H1 (cell line): ENCODE measurements around the gene NUDC. TPM values are rescaled to one million over a fixed set of nuclear protein-coding genes. Genes with fewer than 3 reads are reported as not detected.

Experiments used
- CTCF ChIA-PET: fragments of 300-600 bp; sonication (Branson Sonifier 250); formaldehyde crosslinking; loops from one replicate; lab custom pipeline; 2021; ENCODE audit not compliant: partially characterized antibody; lab: Charles Lee
- POLR2A ChIA-PET: fragments of 300-600 bp; sonication (Branson Sonifier 250); formaldehyde crosslinking; loops from one replicate; lab custom pipeline; 2021; ENCODE audit warnings: inconsistent platforms; ENCODE audit not compliant: partially characterized antibody; lab: Charles Lee
- DNase-seq, 2 experiments: peaks; one replicate each; pipeline versions ENCODE4 v3.0.0 to v3.0.0-alpha.2; 2010 to 2022; ENCODE audit warnings: low spot score in 2 of 2, low read depth in 1 of 2, mixed read lengths in 1 of 2
- FAIRE-seq: peaks from 2 replicates; lab custom pipeline; 2011; peaks lifted over from hg19 to GRCh38; lab: Jason Lieb, UNC
- H2AFZ ChIP-seq: 2 replicates; pipeline ENCODE4 v1.8.1; 2012; ENCODE audit warnings: low read length, inconsistent platforms
- H2AK5ac ChIP-seq: 2 replicates; pipeline ENCODE4 v1.6.1; 2013; ENCODE audit warnings: low read depth, low read length
- H2BK120ac ChIP-seq: replicated peaks from 2 replicates; pipeline ENCODE3; 2013; ENCODE audit warnings: low read depth, low read length, inconsistent platforms
- H2BK12ac ChIP-seq: 2 replicates; pipeline ENCODE4 v1.6.1; 2013; ENCODE audit warnings: low read depth, low read length
- H2BK15ac ChIP-seq: 2 replicates; pipeline ENCODE4 v1.6.1; 2013; ENCODE audit warnings: low read length
- H2BK20ac ChIP-seq: 2 replicates; pipeline ENCODE4 v1.6.1; 2013; ENCODE audit warnings: low read length
- H2BK5ac ChIP-seq: 2 replicates; pipeline ENCODE4 v1.6.1; 2013; ENCODE audit warnings: low read depth, low read length
- H3K14ac ChIP-seq: 2 replicates; pipeline ENCODE4 v1.6.1; 2013; ENCODE audit warnings: inconsistent platforms; ENCODE audit not compliant: insufficient read length
- H3K18ac ChIP-seq: 2 replicates; pipeline ENCODE4 v1.6.1; 2013; ENCODE audit warnings: low read length; ENCODE audit errors: extremely low read depth
- H3K23ac ChIP-seq: 2 replicates; pipeline ENCODE4 v1.6.1; 2013; ENCODE audit warnings: inconsistent platforms; ENCODE audit not compliant: insufficient read length
- H3K23me2 ChIP-seq: 2 replicates; pipeline ENCODE4 v1.6.1; 2013; ENCODE audit warnings: low read depth, low read length
- H3K27ac ChIP-seq: 2 replicates; pipeline ENCODE4 v1.6.1; 2011; ENCODE audit warnings: low read depth, low read length, inconsistent platforms
- H3K27me3 ChIP-seq, 4 experiments: replicated peaks in 1 of 4; 1 replicate in 1 of 4; 2 replicates in 3 of 4; pipeline versions ENCODE4 v1.6.1 to v1.8.1; 2011 to 2013; ENCODE audit warnings: low read length in 3 of 4, mild to moderate bottlenecking in 3 of 4, inconsistent platforms in 2 of 4, mixed read lengths in 2 of 4, moderate library complexity in 1 of 4; ENCODE audit not compliant: control insufficient read depth in 3 of 4, insufficient read depth in 3 of 4; ENCODE audit errors: extremely low read depth in 1 of 4
- H3K36me3 ChIP-seq, 4 experiments: 2 replicates each; pipeline versions ENCODE4 v1.6.1 to v1.8.1; 2011 to 2013; ENCODE audit warnings: mild to moderate bottlenecking in 4 of 4, low read length in 3 of 4, moderate library complexity in 2 of 4, control low read depth in 1 of 4, inconsistent platforms in 1 of 4; ENCODE audit not compliant: insufficient read depth in 4 of 4, control insufficient read depth in 2 of 4
- H3K4ac ChIP-seq: replicated peaks from 2 replicates; pipeline ENCODE3; 2013; ENCODE audit warnings: low read length, low read depth, mixed read lengths, inconsistent platforms; ENCODE audit not compliant: insufficient read length
- H3K4me1 ChIP-seq, 4 experiments: replicated peaks in 1 of 4; 1 replicate in 1 of 4; 2 replicates in 3 of 4; pipeline versions ENCODE4 v1.6.1 to v1.8.1; 2011 to 2013; ENCODE audit warnings: low read length in 3 of 4, inconsistent platforms in 2 of 4, mixed read lengths in 1 of 4; ENCODE audit not compliant: insufficient read depth in 4 of 4, control insufficient read depth in 3 of 4
- H3K4me2 ChIP-seq, 2 experiments: 2 replicates each; pipeline versions ENCODE4 v1.6.1 to v1.8.1; 2011 to 2013; ENCODE audit warnings: low read depth in 2 of 2, low read length in 2 of 2, control low read depth in 1 of 2, inconsistent platforms in 1 of 2, mild to moderate bottlenecking in 1 of 2; ENCODE audit not compliant: insufficient read depth in 1 of 2
- H3K4me3 ChIP-seq, 4 experiments: fragments of 200-600, 300-600 bp in 1 of 4; sonication (generic), shearing (Covaris generic), sonication (Bioruptor Twin) in 1 of 4; 2 replicates each; pipeline versions ENCODE4 v1.5.1 to v1.8.1; 2011 to 2016; ENCODE audit warnings: low read length in 4 of 4, low read depth in 3 of 4, control low read depth in 2 of 4, inconsistent platforms in 2 of 4, mild to moderate bottlenecking in 2 of 4, mixed read lengths in 1 of 4, moderate library complexity in 1 of 4; ENCODE audit not compliant: insufficient read depth in 2 of 4; ENCODE audit errors: extremely low read depth in 1 of 4
- H3K56ac ChIP-seq: replicated peaks from 2 replicates; pipeline ENCODE3; 2013; ENCODE audit warnings: low read depth, mild to moderate bottlenecking, mixed read lengths, low read length, inconsistent platforms; ENCODE audit not compliant: insufficient read length
- H3K79me1 ChIP-seq: 2 replicates; pipeline ENCODE4 v1.6.1; 2013; ENCODE audit warnings: low read depth, low read length, control low read depth
- H3K79me2 ChIP-seq, 2 experiments: 2 replicates each; pipeline versions ENCODE4 v1.6.1 to v1.8.1; 2012 to 2013; ENCODE audit warnings: low read length in 2 of 2, mild to moderate bottlenecking in 2 of 2, inconsistent platforms in 1 of 2; ENCODE audit not compliant: insufficient read depth in 2 of 2, control insufficient read depth in 1 of 2
- H3K9ac ChIP-seq, 4 experiments: replicated peaks in 1 of 4; 1 replicate in 1 of 4; 2 replicates in 3 of 4; pipeline versions ENCODE4 v1.6.1 to v1.8.1; 2011 to 2013; ENCODE audit warnings: low read depth in 3 of 4, low read length in 3 of 4, control low read depth in 2 of 4, mild to moderate bottlenecking in 2 of 4, moderate library complexity in 2 of 4, inconsistent platforms in 1 of 4; ENCODE audit errors: extremely low read depth in 1 of 4
- H3K9me3 ChIP-seq, 2 experiments: 2 replicates each; pipeline versions ENCODE4 v1.6.1 to v1.8.1; 2012 to 2013; ENCODE audit warnings: mild to moderate bottlenecking in 2 of 2, moderate library complexity in 2 of 2, control low read depth in 1 of 2, inconsistent platforms in 1 of 2, low read depth in 1 of 2, low read length in 1 of 2, mixed read lengths in 1 of 2; ENCODE audit not compliant: insufficient read depth in 2 of 2
- H4K20me1 ChIP-seq, 2 experiments: replicated peaks in 1 of 2; 2 replicates each; pipeline versions ENCODE3 to v1.8.1; 2011 to 2013; ENCODE audit warnings: inconsistent platforms in 2 of 2, low read length in 2 of 2, mild to moderate bottlenecking in 1 of 2; ENCODE audit not compliant: insufficient read depth in 2 of 2, control insufficient read depth in 1 of 2
- H4K5ac ChIP-seq: 2 replicates; pipeline ENCODE4 v1.6.1; 2013; ENCODE audit warnings: low read length, low read depth, mixed read lengths, inconsistent platforms; ENCODE audit not compliant: insufficient read length
- H4K8ac ChIP-seq: 2 replicates; pipeline ENCODE4 v1.8.0; 2013; ENCODE audit warnings: mild to moderate bottlenecking, moderate library complexity, low read length, inconsistent platforms; ENCODE audit not compliant: insufficient read depth; ENCODE audit errors: extremely low read depth
- H4K91ac ChIP-seq: replicated peaks from 2 replicates; pipeline ENCODE3; 2013; ENCODE audit warnings: low read length, mixed read lengths, inconsistent platforms; ENCODE audit not compliant: insufficient read length
- BCL11A ChIP-seq, 2 experiments: IDR thresholded peaks; one replicate each; pipeline ENCODE4 v1.6.1; 2011; ENCODE audit warnings: low read depth in 2 of 2, low read length in 2 of 2, mild to moderate bottlenecking in 2 of 2
- PHF8 ChIP-seq: fragments of 200-600 bp; sonication (generic); conservative IDR thresholded peaks from 2 replicates; pipeline ENCODE4 v1.7.1; 2012; ENCODE audit warnings: low read depth, mild to moderate bottlenecking, inconsistent platforms, low read length, moderate library complexity
- POLR2AphosphoS5 ChIP-seq: IDR thresholded peaks from 2 replicates; pipeline ENCODE4 v1.6.1; 2011; ENCODE audit warnings: low read depth, low read length
- RBBP5 ChIP-seq: IDR thresholded peaks from 2 replicates; pipeline ENCODE4 v1.7.1; 2012; ENCODE audit warnings: low read depth, mild to moderate bottlenecking, inconsistent platforms, low read length, moderate library complexity, borderline replicate concordance
- SIN3A ChIP-seq, 2 experiments: IDR thresholded peaks in 1 of 2; conservative IDR thresholded peaks in 1 of 2; 2 replicates each; pipeline ENCODE4 v1.6.1; 2011 to 2012; ENCODE audit warnings: low read length in 2 of 2, improper control_type of control experiment in 1 of 2, low read depth in 1 of 2, mild to moderate bottlenecking in 1 of 2
- SIX5 ChIP-seq: IDR thresholded peaks from 2 replicates; pipeline ENCODE4 v1.6.1; 2011; ENCODE audit warnings: mild to moderate bottlenecking, low read depth, low read length
- WGBS, 2 experiments: shearing (Covaris generic) in 1 of 2; methylation state at CpG; one replicate each; pipeline versions ENCODE4 v1.1.6 to v1.1.7; 2013 to 2015; ENCODE audit warnings: low lambda C conversion rate in 2 of 2, mixed read lengths in 2 of 2, inconsistent platforms in 1 of 2, low coverage in 1 of 2, missing lambda C conversion rate in 1 of 2; ENCODE audit not compliant: insufficient replicate concordance in 2 of 2, insufficient coverage in 1 of 2, insufficient read length in 1 of 2; ENCODE audit errors: extremely low coverage in 1 of 2, missing lambda C conversion rate in 1 of 2; 5-methylcytosine and 5-hydroxymethylcytosine counted together
- polyA plus RNA-seq, 7 experiments: library from polyadenylated mRNA; depleted of rRNA in 3 of 7; stranded (reverse) in 5 of 7; unstranded in 2 of 7; fragments of >200 nt in 5 of 7; fragments of 200-250 nt in 2 of 7; gene quantifications; 1 replicate in 5 of 7; 2 replicates in 1 of 7; 4 replicates in 1 of 7; pipeline versions ENCODE4 v1.2.1 to v1.2.3, GENCODE V29; 2011 to 2013; ENCODE audit warnings: missing spikeins in 2 of 7, mixed read lengths in 2 of 7
- total RNA-seq: library from RNA; stranded (reverse); fragmentation: NEBNext Ultra II Directional; extraction: Animal tissue kit (Norgen Biotek cat#: 25700); gene quantifications from 2 replicates; pipeline ENCODE4 v1.2.1, GENCODE V29; 2021
- TF ChIP-seq, protein P1 (sequence below): IDR thresholded peaks from 2 replicates; pipeline ENCODE4 v1.6.1; 2012; ENCODE audit warnings: inconsistent platforms
- TF ChIP-seq, protein P2 (sequence below): IDR thresholded peaks from 2 replicates; pipeline ENCODE4 v1.6.1; 2011; ENCODE audit warnings: low read length, improper control_type of control experiment

NUDC gene
- total and polyA plus RNA-seq, 2 of the 8 experiments (the other 6 are each of a cell fraction or from before 2014, with no cell fraction given), result 43.2 to 131 TPM

DNA sequence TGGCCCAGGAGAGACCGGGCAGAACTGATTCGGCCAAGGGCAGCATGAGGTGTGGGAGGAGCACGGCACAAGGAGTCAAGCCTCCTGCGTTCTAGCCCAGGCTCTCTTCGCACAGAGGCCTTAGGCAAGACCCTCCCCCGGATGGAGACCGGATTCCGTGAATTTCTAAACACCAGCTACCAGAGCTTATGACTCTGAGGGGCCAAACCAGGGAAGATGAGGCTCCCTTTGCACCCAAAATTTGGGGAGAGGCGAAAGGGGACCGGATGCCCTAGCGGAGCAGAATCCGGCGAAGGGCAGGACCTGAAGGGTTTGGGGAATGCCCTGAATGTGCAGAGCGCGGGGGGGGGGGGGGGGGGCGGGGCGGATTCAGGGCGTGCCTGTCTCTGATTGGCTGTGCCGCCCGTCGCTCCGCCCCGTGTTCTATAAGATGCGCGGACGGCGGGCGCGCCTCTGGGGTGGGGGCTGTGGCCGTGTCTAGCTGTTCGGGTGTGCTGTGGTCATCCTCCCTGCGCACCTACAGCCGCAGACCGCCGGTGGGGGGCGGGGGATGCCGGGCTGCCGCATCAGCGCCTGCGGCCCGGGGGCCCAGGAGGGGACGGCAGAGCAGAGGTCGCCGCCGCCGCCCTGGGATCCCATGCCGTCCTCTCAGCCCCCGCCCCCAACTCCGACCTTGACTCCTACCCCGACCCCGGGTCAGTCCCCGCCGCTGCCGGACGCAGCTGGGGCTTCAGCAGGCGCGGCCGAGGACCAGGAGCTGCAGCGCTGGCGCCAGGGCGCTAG, 71.9 kb downstream of the NUDC start, which contains the start of gene TRNP1:
Gene TRNP1, plus strand, starts transcription at position 456 of the 783 bp plus-strand sequence. Its CDS starts 95 bp downstream, at position 551.
- peak within 1 kb of the TSS; percentile 73 for H3K56ac ChIP-seq
- H3K4me1 ChIP-seq, result peaks cover 9 to 32% (median 15%) of the 10 kb centered on the region in 4 experiments
- H2BK12ac ChIP-seq, result peak within 1 kb of the TSS; percentile 63; the same call in 1 of the 2 replicates
- peaks cover 0 to 8% (median 0%) of the 10 kb centered on the region in 4 experiments; a peak in 3 of 8 replicates for H3K36me3 ChIP-seq
- peak within 1 kb of the TSS; percentile 84 for H3K18ac ChIP-seq
- H4K5ac ChIP-seq, result peak within 1 kb of the TSS; percentile 59
- ChIA-PET POLR2A (interaction anchor here (0.6 to 58.9 kb wide), 15 partner anchors 8 to 357 kb away, joined by 3 to 1829 read pairs (median 4); partner anchors contain the start of genes KDF1, TENT5B and TRNP1), CTCF (interaction anchor here (1.0 to 12.2 kb wide), 8 partner anchors 17 to 106 kb away, joined by 4 to 143 read pairs (median 68); partner anchors contain the start of genes KDF1 and TENT5B)
- peaks cover 15% of the 10 kb centered on the region for H3K23me2 ChIP-seq
- H3K79me2 ChIP-seq, result peaks cover 2 to 36% of the 10 kb centered on the region in 2 experiments; a peak in 3 of 4 replicates
- peak within 1 kb of the TSS; percentile 90 for H2BK20ac ChIP-seq
- peak within 1 kb of the TSS; percentile 97; the same call in 1 of the 2 replicates for H2BK15ac ChIP-seq
- peaks cover 12 to 18% of the 10 kb centered on the region in 2 experiments for H4K20me1 ChIP-seq
- peak within 1 kb of the TSS; percentile 27 for H3K4ac ChIP-seq
- H2AFZ ChIP-seq, result peak within 1 kb of the TSS; percentile 60
- H3K9ac ChIP-seq, result peak within 1 kb of the TSS; percentile 49 to 93 (median 67); a peak in 6 of 7 replicates
- H3K27me3 ChIP-seq, result no peaks in the 10 kb centered on the region; a peak in 2 of 7 replicates
- peak within 1 kb of the TSS; percentile 38 for H4K8ac ChIP-seq
- H2BK120ac ChIP-seq, result no peak within 1 kb of the TSS
- FAIRE-seq, result no peak
- H4K91ac ChIP-seq, result peak within 1 kb of the TSS; percentile 54
- DNase-seq, result peak in 1 of 2 experiments; percentile 91
- no peaks in the 10 kb centered on the region for H3K9me3 ChIP-seq
- peak within 1 kb of the TSS; percentile 40; the same call in 1 of the 2 replicates for H3K27ac ChIP-seq
- WGBS, 2 experiments, result 2% methylated on average over 15 of the region's 61 CpGs; no CpG with 5 or more reads in 1 of the 2 experiments
- no peak within 1 kb of the TSS; the same call in 1 of the 2 replicates for H2AK5ac ChIP-seq
- peak within 1 kb of the TSS; percentile 57 to 97 (median 75) for H3K4me3 ChIP-seq
- peak within 1 kb of the TSS; percentile 71; the same call in 1 of the 2 replicates for H2BK5ac ChIP-seq
- H3K4me2 ChIP-seq, result peak within 1 kb of the TSS; percentile 91 to 96
- peaks cover 7% of the 10 kb centered on the region; the same call in 1 of the 2 replicates for H3K79me1 ChIP-seq
- H3K14ac ChIP-seq, result no peak within 1 kb of the TSS
- H3K23ac ChIP-seq, result no peak within 1 kb of the TSS
- TF ChIP-seq BCL11A (IDR thresholded peaks at IDR 0.05; ENCODE audit: low read depth in 2 of 2, low read length in 2 of 2) (no peak), POLR2AphosphoS5 (peak; percentile 95), RBBP5 (no peak), SIN3A (conservative IDR thresholded peaks at IDR 0.05 in 1 of 2, IDR thresholded peaks at IDR 0.05 in 1 of 2; ENCODE audit: low read depth in 1 of 2, low read length in 2 of 2) (no peak), PHF8 (peak; percentile 77; the same call in 1 of the 2 replicates), SIX5 (no peak)
- TF ChIP-seq, protein P1, sequence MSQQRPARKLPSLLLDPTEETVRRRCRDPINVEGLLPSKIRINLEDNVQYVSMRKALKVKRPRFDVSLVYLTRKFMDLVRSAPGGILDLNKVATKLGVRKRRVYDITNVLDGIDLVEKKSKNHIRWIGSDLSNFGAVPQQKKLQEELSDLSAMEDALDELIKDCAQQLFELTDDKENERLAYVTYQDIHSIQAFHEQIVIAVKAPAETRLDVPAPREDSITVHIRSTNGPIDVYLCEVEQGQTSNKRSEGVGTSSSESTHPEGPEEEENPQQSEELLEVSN, result no peak
- TF ChIP-seq, protein P2, sequence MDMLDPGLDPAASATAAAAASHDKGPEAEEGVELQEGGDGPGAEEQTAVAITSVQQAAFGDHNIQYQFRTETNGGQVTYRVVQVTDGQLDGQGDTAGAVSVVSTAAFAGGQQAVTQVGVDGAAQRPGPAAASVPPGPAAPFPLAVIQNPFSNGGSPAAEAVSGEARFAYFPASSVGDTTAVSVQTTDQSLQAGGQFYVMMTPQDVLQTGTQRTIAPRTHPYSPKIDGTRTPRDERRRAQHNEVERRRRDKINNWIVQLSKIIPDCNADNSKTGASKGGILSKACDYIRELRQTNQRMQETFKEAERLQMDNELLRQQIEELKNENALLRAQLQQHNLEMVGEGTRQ, result no peak
